ENCODE results near the gene TCIRG1.

DNA sequence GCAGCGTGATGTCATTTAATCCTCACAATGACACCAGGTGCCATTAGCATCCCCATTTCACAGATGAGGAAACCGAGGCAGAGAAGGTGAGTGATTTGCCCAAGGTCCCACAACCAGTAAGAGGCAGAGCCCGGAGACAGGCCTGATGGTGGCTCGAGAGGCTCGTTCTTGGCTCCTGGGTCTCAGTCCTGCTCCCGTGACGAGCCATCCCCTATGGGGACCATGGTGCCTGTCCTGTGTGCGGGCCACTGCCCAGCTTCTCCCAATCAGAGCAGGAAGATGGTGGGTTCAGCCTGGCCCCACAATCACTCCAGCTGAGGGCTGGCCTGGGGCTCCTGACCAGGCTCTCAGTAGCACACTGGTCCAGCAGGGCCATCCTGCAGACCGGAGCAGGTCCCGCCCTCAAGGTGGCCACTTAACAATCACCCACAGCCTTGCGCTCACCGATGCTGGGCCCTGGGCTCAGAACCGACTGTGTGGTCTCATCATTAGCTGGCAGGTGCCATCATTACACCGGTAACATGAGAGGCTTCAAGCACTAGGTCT lies 25.1 kb upstream of the TCIRG1 start:
- TF ChIP-seq, protein P1, sequence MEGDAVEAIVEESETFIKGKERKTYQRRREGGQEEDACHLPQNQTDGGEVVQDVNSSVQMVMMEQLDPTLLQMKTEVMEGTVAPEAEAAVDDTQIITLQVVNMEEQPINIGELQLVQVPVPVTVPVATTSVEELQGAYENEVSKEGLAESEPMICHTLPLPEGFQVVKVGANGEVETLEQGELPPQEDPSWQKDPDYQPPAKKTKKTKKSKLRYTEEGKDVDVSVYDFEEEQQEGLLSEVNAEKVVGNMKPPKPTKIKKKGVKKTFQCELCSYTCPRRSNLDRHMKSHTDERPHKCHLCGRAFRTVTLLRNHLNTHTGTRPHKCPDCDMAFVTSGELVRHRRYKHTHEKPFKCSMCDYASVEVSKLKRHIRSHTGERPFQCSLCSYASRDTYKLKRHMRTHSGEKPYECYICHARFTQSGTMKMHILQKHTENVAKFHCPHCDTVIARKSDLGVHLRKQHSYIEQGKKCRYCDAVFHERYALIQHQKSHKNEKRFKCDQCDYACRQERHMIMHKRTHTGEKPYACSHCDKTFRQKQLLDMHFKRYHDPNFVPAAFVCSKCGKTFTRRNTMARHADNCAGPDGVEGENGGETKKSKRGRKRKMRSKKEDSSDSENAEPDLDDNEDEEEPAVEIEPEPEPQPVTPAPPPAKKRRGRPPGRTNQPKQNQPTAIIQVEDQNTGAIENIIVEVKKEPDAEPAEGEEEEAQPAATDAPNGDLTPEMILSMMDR (IDR thresholded peaks at IDR 0.05; ENCODE audit: low read depth, low read length, missing input control): no peak
- TF ChIP-seq RAD21 (IDR thresholded peaks at IDR 0.05) (no peak), TAF1 (conservative IDR thresholded peaks at IDR 0.05) (no peak), RXRA (IDR thresholded peaks at IDR 0.05) (no peak), JUND (IDR thresholded peaks at IDR 0.05) (no peak), SP1 (IDR thresholded peaks at IDR 0.05) (no peak), YY1 (IDR thresholded peaks at IDR 0.05) (no peak)
- TF ChIP-seq, protein P2, sequence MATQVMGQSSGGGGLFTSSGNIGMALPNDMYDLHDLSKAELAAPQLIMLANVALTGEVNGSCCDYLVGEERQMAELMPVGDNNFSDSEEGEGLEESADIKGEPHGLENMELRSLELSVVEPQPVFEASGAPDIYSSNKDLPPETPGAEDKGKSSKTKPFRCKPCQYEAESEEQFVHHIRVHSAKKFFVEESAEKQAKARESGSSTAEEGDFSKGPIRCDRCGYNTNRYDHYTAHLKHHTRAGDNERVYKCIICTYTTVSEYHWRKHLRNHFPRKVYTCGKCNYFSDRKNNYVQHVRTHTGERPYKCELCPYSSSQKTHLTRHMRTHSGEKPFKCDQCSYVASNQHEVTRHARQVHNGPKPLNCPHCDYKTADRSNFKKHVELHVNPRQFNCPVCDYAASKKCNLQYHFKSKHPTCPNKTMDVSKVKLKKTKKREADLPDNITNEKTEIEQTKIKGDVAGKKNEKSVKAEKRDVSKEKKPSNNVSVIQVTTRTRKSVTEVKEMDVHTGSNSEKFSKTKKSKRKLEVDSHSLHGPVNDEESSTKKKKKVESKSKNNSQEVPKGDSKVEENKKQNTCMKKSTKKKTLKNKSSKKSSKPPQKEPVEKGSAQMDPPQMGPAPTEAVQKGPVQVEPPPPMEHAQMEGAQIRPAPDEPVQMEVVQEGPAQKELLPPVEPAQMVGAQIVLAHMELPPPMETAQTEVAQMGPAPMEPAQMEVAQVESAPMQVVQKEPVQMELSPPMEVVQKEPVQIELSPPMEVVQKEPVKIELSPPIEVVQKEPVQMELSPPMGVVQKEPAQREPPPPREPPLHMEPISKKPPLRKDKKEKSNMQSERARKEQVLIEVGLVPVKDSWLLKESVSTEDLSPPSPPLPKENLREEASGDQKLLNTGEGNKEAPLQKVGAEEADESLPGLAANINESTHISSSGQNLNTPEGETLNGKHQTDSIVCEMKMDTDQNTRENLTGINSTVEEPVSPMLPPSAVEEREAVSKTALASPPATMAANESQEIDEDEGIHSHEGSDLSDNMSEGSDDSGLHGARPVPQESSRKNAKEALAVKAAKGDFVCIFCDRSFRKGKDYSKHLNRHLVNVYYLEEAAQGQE (IDR thresholded peaks at IDR 0.05): no peak
- TF ChIP-seq, protein P3, sequence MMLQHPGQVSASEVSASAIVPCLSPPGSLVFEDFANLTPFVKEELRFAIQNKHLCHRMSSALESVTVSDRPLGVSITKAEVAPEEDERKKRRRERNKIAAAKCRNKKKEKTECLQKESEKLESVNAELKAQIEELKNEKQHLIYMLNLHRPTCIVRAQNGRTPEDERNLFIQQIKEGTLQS (IDR thresholded peaks at IDR 0.05): no peak
- TF ChIP-seq, protein P4, sequence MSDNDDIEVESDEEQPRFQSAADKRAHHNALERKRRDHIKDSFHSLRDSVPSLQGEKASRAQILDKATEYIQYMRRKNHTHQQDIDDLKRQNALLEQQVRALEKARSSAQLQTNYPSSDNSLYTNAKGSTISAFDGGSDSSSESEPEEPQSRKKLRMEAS (IDR thresholded peaks at IDR 0.05): no peak
